Liver (tissue), 9 donors: ENCODE results near the gene FARSB. TPM values are rescaled to one million over a fixed set of nuclear protein-coding genes. Genes with fewer than 3 reads are reported as not detected.

Experiments
- DNase-seq: peaks from one replicate; pipeline ENCODE4 v3.0.0-alpha.2; 2017; ENCODE audit warnings: low spot score
- H3K27ac ChIP-seq, 2 donors: one replicate each; pipeline ENCODE4 v1.7.0; 2013; ENCODE audit warnings: inconsistent platforms in 2 of 2, low read length in 2 of 2, control low read depth in 1 of 2, low read depth in 1 of 2, mild to moderate bottlenecking in 1 of 2
- H3K27me3 ChIP-seq, 4 donors: one replicate each; pipeline versions ENCODE4 v1.6.1 to v1.7.0; 2013; ENCODE audit warnings: low read length in 3 of 4, inconsistent platforms in 1 of 4, mild to moderate bottlenecking in 1 of 4, moderate library complexity in 1 of 4; ENCODE audit not compliant: control insufficient read depth in 4 of 4, insufficient read depth in 4 of 4
- H3K36me3 ChIP-seq, 4 donors: one replicate each; pipeline versions ENCODE4 v1.6.1 to v1.7.0; 2013; ENCODE audit warnings: low read length in 3 of 4, mild to moderate bottlenecking in 3 of 4, low read depth in 1 of 4, moderate library complexity in 1 of 4; ENCODE audit not compliant: control insufficient read depth in 4 of 4, insufficient read depth in 3 of 4
- H3K4me1 ChIP-seq, 4 donors: one replicate each; pipeline versions ENCODE4 v1.6.1 to v1.7.0; 2013; ENCODE audit warnings: low read length in 3 of 4, mild to moderate bottlenecking in 3 of 4, moderate library complexity in 1 of 4; ENCODE audit not compliant: control insufficient read depth in 4 of 4, insufficient read depth in 4 of 4
- H3K4me3 ChIP-seq, 3 donors: one replicate each; pipeline versions ENCODE4 v1.6.1 to v1.7.0; 2013; ENCODE audit warnings: low read length in 3 of 3, control low read depth in 1 of 3, low read depth in 1 of 3, mild to moderate bottlenecking in 1 of 3
- H3K9ac ChIP-seq, 2 donors: one replicate each; pipeline ENCODE4 v1.7.0; 2013; ENCODE audit warnings: low read length in 2 of 2, mild to moderate bottlenecking in 2 of 2, moderate library complexity in 2 of 2, control low read depth in 1 of 2, low read depth in 1 of 2
- H3K9me3 ChIP-seq, 4 donors: one replicate each; pipeline versions ENCODE4 v1.6.1 to v1.7.0; 2013; ENCODE audit warnings: low read length in 3 of 4; ENCODE audit not compliant: control insufficient read depth in 4 of 4
- EGR1 ChIP-seq, 2 donors: IDR thresholded peaks; 2 replicates each; pipeline ENCODE4 v1.6.1; 2016 to 2018; ENCODE audit warnings: antibody characterized with exemption in 2 of 2, low read depth in 2 of 2
- FOXA1 ChIP-seq: IDR thresholded peaks from 2 replicates; pipeline ENCODE4 v1.6.1; 2016; ENCODE audit warnings: antibody characterized with exemption
- FOXA2 ChIP-seq: IDR thresholded peaks from 2 replicates; pipeline ENCODE4 v1.6.1; 2016; ENCODE audit warnings: antibody characterized with exemption
- GABPA ChIP-seq, 2 donors: IDR thresholded peaks in 1 of 2; conservative IDR thresholded peaks in 1 of 2; 2 replicates each; pipeline ENCODE4 v1.6.1; 2016; ENCODE audit warnings: antibody characterized with exemption in 2 of 2, mild to moderate bottlenecking in 1 of 2, moderate library complexity in 1 of 2
- HNF4A ChIP-seq, 2 donors: conservative IDR thresholded peaks; 2 replicates each; pipeline ENCODE4 v1.6.1; 2016; ENCODE audit warnings: antibody characterized with exemption in 2 of 2, mild to moderate bottlenecking in 2 of 2
- HNF4G ChIP-seq: IDR thresholded peaks from 2 replicates; pipeline ENCODE4 v1.6.1; 2016; ENCODE audit warnings: antibody characterized with exemption
- JUND ChIP-seq, 2 donors: IDR thresholded peaks; 2 replicates each; pipeline ENCODE4 v1.6.1; 2016; ENCODE audit warnings: antibody characterized with exemption in 2 of 2
- NR2F2 ChIP-seq: IDR thresholded peaks from 2 replicates; pipeline ENCODE4 v1.6.1; 2016; ENCODE audit warnings: antibody characterized with exemption
- RAD21 ChIP-seq, 2 donors: IDR thresholded peaks; 2 replicates each; pipeline ENCODE4 v1.6.1; 2016; ENCODE audit warnings: antibody characterized with exemption in 2 of 2, mild to moderate bottlenecking in 2 of 2
- RXRA ChIP-seq, 2 donors: IDR thresholded peaks; 2 replicates each; pipeline ENCODE4 v1.6.1; 2017 to 2018; ENCODE audit warnings: antibody characterized with exemption in 2 of 2, mild to moderate bottlenecking in 1 of 2
- SP1 ChIP-seq: IDR thresholded peaks from 2 replicates; pipeline ENCODE4 v1.6.1; 2018; ENCODE audit warnings: antibody characterized with exemption, mild to moderate bottlenecking
- TAF1 ChIP-seq: conservative IDR thresholded peaks from 2 replicates; pipeline ENCODE4 v1.6.1; 2016; ENCODE audit warnings: antibody characterized with exemption, mild to moderate bottlenecking
- YY1 ChIP-seq: IDR thresholded peaks from 2 replicates; pipeline ENCODE4 v1.6.1; 2016; ENCODE audit warnings: antibody characterized with exemption, mild to moderate bottlenecking
- WGBS: extraction: QIAGEN DNeasy Blood & Tissue Kit; methylation state at CpG from one replicate; pipeline ENCODE4 v1.1.7; 2013; 5-methylcytosine and 5-hydroxymethylcytosine counted together
- polyA plus RNA-seq, 2 donors: library from polyadenylated mRNA; stranded (reverse) in 1 of 2; unstranded in 1 of 2; fragments of 200-250 nt in 1 of 2; fragments of >200 nt in 1 of 2; fragmentation: Nextera tagmentation in 1 of 2; extraction: Ambion mirVana in 1 of 2; gene quantifications; one replicate each; pipeline versions ENCODE4 v1.2.1 to v1.2.3, GENCODE V29; 2013 to 2015
- total RNA-seq, 2 donors: library from RNA; depleted of rRNA; stranded (reverse); fragments of >200 nt; gene quantifications; one replicate each; pipeline ENCODE4 v1.2.3, GENCODE V29; 2014
- TF ChIP-seq, protein P1 (sequence below): IDR thresholded peaks from 2 replicates; pipeline ENCODE4 v1.6.1; 2016; ENCODE audit warnings: antibody characterized with exemption, mild to moderate bottlenecking
- TF ChIP-seq, protein P2 (sequence below): IDR thresholded peaks from 2 replicates; pipeline ENCODE4 v1.6.1; 2016; ENCODE audit warnings: antibody characterized with exemption
- TF ChIP-seq, protein P3 (sequence below): IDR thresholded peaks from 2 replicates; pipeline ENCODE4 v1.6.1; 2016; ENCODE audit warnings: antibody characterized with exemption
- TF ChIP-seq, protein P4 (sequence below): IDR thresholded peaks from 2 replicates; pipeline ENCODE4 v1.6.1; 2016; ENCODE audit warnings: antibody characterized with exemption
- TF ChIP-seq, protein P5 (sequence below): fragments of 150-350 bp; IDR thresholded peaks from 2 replicates; pipeline ENCODE4 v1.5.1; 2017; ENCODE audit warnings: improper control_type of control experiment, low read depth, low read length; ENCODE audit not compliant: missing input control
- donor health status: healthy.
- donor health status: healthy.
- donor health status: healthy.
- donor health status: healthy.
- donor health status: healthy.

FARSB gene
- total and polyA plus RNA-seq, 4 donors: 5.5 to 9.7 (median 8.9) TPM

DNA sequence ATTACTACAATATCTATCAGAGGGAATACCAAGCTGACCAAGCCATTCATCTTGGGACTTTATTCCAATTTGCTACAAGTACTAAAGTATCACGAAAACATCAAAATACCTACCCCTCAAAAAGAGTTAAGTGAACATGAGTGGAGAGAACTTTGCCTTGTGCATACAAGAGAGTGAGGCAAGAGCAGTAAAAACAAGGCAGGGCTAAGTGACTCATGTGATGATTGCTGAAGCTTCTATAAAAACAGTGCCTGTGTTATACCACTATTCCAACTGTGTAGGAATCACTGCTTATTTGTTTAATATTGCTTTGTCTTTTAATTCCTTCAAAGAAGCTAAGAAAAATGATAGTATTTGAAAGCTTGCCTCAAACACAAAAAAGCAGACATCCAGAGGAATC is 61.2 kb downstream of the FARSB start:
- Histone ChIP-seq H3K9me3 (no peaks in the 10 kb centered on the region), H3K27ac (peak overlapping the region; percentile 15 to 22), H3K36me3 (peaks cover 0 to 31% (median 16%) of the 10 kb centered on the region in 4 donors), H3K4me1 (peaks cover 0 to 10% (median 2%) of the 10 kb centered on the region in 4 donors), H3K9ac (no peak overlapping the region), H3K4me3 (no peak overlapping the region), H3K27me3 (no peaks in the 10 kb centered on the region)
- DNase-seq: no peak
- 34% methylated on average over 1 of the region's 1 CpG for WGBS
- TF ChIP-seq GABPA (IDR thresholded peaks at IDR 0.05 in 1 of 2, conservative IDR thresholded peaks at IDR 0.05 in 1 of 2) (no peak), NR2F2 (no peak), RXRA (IDR thresholded peaks at IDR 0.05) (no peak), EGR1 (IDR thresholded peaks at IDR 0.05; ENCODE audit: low read depth in 2 of 2) (no peak), FOXA2 (peak; percentile 40), HNF4A (conservative IDR thresholded peaks at IDR 0.05) (peak; percentile 78 to 83), RAD21 (IDR thresholded peaks at IDR 0.05) (peak; percentile 21 to 31), TAF1 (no peak), SP1 (peak; percentile 50), YY1 (no peak), JUND (IDR thresholded peaks at IDR 0.05) (peak; percentile 67 to 81), HNF4G (no peak), FOXA1 (no peak)
- TF ChIP-seq, protein P1, sequence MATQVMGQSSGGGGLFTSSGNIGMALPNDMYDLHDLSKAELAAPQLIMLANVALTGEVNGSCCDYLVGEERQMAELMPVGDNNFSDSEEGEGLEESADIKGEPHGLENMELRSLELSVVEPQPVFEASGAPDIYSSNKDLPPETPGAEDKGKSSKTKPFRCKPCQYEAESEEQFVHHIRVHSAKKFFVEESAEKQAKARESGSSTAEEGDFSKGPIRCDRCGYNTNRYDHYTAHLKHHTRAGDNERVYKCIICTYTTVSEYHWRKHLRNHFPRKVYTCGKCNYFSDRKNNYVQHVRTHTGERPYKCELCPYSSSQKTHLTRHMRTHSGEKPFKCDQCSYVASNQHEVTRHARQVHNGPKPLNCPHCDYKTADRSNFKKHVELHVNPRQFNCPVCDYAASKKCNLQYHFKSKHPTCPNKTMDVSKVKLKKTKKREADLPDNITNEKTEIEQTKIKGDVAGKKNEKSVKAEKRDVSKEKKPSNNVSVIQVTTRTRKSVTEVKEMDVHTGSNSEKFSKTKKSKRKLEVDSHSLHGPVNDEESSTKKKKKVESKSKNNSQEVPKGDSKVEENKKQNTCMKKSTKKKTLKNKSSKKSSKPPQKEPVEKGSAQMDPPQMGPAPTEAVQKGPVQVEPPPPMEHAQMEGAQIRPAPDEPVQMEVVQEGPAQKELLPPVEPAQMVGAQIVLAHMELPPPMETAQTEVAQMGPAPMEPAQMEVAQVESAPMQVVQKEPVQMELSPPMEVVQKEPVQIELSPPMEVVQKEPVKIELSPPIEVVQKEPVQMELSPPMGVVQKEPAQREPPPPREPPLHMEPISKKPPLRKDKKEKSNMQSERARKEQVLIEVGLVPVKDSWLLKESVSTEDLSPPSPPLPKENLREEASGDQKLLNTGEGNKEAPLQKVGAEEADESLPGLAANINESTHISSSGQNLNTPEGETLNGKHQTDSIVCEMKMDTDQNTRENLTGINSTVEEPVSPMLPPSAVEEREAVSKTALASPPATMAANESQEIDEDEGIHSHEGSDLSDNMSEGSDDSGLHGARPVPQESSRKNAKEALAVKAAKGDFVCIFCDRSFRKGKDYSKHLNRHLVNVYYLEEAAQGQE: peak; percentile 27
- TF ChIP-seq, protein P2, sequence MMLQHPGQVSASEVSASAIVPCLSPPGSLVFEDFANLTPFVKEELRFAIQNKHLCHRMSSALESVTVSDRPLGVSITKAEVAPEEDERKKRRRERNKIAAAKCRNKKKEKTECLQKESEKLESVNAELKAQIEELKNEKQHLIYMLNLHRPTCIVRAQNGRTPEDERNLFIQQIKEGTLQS: peak; percentile 60
- TF ChIP-seq, protein P3, sequence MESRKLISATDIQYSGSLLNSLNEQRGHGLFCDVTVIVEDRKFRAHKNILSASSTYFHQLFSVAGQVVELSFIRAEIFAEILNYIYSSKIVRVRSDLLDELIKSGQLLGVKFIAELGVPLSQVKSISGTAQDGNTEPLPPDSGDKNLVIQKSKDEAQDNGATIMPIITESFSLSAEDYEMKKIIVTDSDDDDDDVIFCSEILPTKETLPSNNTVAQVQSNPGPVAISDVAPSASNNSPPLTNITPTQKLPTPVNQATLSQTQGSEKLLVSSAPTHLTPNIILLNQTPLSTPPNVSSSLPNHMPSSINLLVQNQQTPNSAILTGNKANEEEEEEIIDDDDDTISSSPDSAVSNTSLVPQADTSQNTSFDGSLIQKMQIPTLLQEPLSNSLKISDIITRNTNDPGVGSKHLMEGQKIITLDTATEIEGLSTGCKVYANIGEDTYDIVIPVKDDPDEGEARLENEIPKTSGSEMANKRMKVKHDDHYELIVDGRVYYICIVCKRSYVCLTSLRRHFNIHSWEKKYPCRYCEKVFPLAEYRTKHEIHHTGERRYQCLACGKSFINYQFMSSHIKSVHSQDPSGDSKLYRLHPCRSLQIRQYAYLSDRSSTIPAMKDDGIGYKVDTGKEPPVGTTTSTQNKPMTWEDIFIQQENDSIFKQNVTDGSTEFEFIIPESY: peak; percentile 36
- TF ChIP-seq, protein P4, sequence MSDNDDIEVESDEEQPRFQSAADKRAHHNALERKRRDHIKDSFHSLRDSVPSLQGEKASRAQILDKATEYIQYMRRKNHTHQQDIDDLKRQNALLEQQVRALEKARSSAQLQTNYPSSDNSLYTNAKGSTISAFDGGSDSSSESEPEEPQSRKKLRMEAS: peak; percentile 42
- TF ChIP-seq, protein P5, sequence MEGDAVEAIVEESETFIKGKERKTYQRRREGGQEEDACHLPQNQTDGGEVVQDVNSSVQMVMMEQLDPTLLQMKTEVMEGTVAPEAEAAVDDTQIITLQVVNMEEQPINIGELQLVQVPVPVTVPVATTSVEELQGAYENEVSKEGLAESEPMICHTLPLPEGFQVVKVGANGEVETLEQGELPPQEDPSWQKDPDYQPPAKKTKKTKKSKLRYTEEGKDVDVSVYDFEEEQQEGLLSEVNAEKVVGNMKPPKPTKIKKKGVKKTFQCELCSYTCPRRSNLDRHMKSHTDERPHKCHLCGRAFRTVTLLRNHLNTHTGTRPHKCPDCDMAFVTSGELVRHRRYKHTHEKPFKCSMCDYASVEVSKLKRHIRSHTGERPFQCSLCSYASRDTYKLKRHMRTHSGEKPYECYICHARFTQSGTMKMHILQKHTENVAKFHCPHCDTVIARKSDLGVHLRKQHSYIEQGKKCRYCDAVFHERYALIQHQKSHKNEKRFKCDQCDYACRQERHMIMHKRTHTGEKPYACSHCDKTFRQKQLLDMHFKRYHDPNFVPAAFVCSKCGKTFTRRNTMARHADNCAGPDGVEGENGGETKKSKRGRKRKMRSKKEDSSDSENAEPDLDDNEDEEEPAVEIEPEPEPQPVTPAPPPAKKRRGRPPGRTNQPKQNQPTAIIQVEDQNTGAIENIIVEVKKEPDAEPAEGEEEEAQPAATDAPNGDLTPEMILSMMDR: no peak
